ENCODE results near the gene OR52H1. TPM values are rescaled to one million over a fixed set of nuclear protein-coding genes. Genes with fewer than 3 reads are reported as not detected.
A peak's percentile ranks its signal among the peaks of the same experiment; 100 is the strongest.
"Not testable (repeated sequence)": the region's sequence is repeated elsewhere in the genome, so short reads cannot be mapped to it uniquely, and the experiment has no call there.

Gene OR52H1
- total RNA-seq, result not detected

DNA sequence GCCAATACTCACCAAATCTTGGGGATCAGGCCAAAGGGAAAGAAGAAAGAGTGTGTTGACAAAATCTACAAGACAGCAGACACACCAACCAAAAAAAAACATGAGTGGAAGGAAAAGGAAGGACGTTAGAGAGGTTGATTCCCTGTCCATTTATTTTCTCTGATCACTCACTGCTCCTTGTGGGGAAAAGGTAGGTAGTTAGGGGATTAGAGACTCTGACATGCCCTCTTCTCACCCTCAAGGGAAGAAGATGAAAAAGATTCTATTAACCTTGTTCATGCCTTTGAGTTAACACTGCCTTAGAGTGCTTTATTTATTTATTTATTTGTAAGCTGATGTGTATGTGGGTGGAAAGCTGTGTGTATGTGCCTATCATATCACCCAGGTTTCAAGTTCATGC lies at the start of gene OR52H1:
Gene OR52H1 (minus strand): TSS at position 101 of the 400 bp plus-strand sequence. CDS start 3,035 bp downstream, outside the sequence.
- no peak for DNase-seq (ENCODE audit: low spot score in 2 of 2)
- 39 to 40% methylated on average over 1 of the region's 1 CpG for WGBS, 2 donors
- TF ChIP-seq POLR2A (IDR thresholded peaks at IDR 0.05), result no peak
- intact Hi-C loops (cut with DNase I; ENCODE audit: low total_unique reads), result no loop called here
- H3K4me3 ChIP-seq (ENCODE audit: low read depth, poor library complexity, severe bottlenecking), result no peak within 1 kb of the TSS

DNA sequence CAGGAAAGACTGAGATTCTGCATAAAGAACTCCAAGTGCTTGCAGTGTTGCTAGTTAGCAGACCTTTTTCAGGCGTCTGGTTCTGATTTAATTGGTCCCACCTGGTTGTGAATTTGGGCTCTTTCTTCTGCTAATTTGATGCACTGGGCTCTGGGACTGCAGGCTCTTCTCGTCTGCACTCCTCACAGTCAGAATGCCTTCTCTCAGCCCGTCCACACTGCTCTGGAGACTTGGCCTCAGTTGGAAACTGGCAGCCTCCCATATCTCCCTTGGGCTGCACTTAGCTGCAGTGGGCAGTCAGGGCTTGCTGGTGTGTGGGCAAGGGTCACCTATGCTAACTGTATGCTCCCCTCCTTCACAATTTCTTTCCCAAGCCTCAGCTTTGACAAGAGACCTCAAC lies 49.6 kb upstream of the OR52H1 start:
- H3K4me3 ChIP-seq (ENCODE audit: low read depth, poor library complexity, severe bottlenecking), result no peak overlapping the region
- intact Hi-C loops (cut with DNase I; ENCODE audit: low total_unique reads), result no loop called here
- TF ChIP-seq POLR2A (IDR thresholded peaks at IDR 0.05), result no peak
- TF ChIP-seq, protein P1, sequence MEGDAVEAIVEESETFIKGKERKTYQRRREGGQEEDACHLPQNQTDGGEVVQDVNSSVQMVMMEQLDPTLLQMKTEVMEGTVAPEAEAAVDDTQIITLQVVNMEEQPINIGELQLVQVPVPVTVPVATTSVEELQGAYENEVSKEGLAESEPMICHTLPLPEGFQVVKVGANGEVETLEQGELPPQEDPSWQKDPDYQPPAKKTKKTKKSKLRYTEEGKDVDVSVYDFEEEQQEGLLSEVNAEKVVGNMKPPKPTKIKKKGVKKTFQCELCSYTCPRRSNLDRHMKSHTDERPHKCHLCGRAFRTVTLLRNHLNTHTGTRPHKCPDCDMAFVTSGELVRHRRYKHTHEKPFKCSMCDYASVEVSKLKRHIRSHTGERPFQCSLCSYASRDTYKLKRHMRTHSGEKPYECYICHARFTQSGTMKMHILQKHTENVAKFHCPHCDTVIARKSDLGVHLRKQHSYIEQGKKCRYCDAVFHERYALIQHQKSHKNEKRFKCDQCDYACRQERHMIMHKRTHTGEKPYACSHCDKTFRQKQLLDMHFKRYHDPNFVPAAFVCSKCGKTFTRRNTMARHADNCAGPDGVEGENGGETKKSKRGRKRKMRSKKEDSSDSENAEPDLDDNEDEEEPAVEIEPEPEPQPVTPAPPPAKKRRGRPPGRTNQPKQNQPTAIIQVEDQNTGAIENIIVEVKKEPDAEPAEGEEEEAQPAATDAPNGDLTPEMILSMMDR (IDR thresholded peaks at IDR 0.05), result no peak
- DNase-seq (ENCODE audit: low spot score in 2 of 2), result peak in 1 of 2 donors; percentile 72
- WGBS, 2 donors, result 52 to 58% methylated on average over 3 of the region's 3 CpGs

DNA sequence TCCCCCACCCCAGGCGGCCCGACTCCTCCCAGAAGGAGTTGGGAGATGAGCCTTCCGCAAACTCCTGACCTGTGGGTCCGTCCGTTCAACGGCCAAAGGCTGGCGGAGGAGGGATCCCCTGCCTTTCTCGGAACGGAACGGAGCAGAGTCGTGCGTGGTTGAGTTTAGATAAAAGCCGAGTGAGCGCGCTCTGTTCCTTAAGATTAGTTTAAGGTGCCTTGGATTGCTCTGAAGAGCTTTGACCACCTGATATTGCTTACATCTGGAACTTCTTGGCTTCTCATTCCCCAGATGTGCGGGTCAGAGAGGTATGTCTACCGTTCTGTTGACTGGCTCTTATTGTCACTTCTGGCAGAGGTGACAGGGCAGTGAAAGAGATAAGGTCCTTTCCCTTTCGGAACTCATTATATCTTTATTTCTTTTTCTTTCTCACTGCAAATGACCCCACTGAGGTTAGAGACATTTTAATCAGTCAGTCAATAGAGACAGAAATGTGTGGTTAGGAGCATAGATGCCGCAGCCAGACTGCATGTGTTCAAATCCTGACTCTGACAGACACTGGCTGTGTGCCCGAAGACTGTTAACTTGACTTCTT lies 48.4 kb upstream of the OR52H1 start, which contains the start of gene TRIM6:
Gene TRIM6 (plus strand): TSS at position 31 of the 595 bp plus-strand sequence. CDS start 261 bp downstream, at position 292.
- 6% methylated on average over 19 to 20 of the region's 20 CpGs for WGBS, 2 donors
- intact Hi-C loops (cut with DNase I; ENCODE audit: low total_unique reads), result no loop called here
- no peak for TF ChIP-seq POLR2A (IDR thresholded peaks at IDR 0.05)
- TF ChIP-seq, protein P1 (IDR thresholded peaks at IDR 0.05), result no peak
- no peak within 1 kb of the TSS for H3K4me3 ChIP-seq (ENCODE audit: low read depth, poor library complexity, severe bottlenecking)
- peak in 1 of 2 donors; percentile 87 for DNase-seq (ENCODE audit: low spot score in 2 of 2)

DNA sequence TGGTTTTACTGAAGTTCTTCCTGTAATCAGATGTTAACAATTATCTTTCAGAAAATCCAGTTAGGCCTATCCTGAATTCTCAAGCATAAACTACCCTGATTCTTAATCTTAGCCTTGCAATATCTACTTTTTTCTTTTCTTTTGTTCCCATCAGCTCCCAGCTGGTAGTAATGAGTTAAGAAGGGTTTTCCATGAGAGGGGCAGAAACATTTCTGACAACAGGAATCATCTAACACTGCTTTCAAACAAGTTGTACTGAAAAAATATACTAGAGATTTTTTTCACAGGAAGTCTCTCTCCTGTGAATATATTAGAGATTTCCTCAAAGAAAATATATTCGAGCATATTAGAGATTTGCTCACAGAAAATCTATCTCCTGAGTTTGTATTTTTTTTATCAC lies 44.8 kb upstream of the OR52H1 start:
- DNase-seq (ENCODE audit: low spot score in 2 of 2), result no peak
- TF ChIP-seq POLR2A (IDR thresholded peaks at IDR 0.05), result no peak
- TF ChIP-seq, protein P1 (IDR thresholded peaks at IDR 0.05), result no peak
- WGBS, 2 donors, result 51 to 59% methylated on average over 1 of the region's 1 CpG
- no peak overlapping the region for H3K4me3 ChIP-seq (ENCODE audit: low read depth, poor library complexity, severe bottlenecking)
- intact Hi-C loops (cut with DNase I; ENCODE audit: low total_unique reads), result no loop called here

DNA sequence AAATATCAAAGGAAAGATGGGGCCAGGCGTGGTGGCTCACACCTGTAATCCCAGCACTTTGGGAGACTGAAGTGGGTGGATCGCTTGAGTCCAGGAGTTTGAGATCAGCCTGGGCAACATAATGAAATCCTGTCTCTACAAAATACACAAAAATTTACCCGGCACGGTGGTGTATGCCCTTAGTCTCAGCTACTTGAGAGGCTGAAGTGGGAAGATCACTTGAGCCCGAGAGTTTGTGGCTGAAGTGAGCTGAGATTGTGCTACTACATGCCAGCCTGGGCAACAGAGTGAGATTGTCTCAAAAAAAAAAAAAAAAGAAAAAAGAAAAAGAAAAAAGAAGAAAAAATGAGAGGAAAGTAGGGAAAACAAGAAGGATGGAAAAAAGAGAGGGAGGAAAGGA lies 44.3 kb upstream of the OR52H1 start:
- no peak overlapping the region for H3K4me3 ChIP-seq (ENCODE audit: low read depth, poor library complexity, severe bottlenecking)
- DNase-seq (ENCODE audit: low spot score in 2 of 2), result peak in 1 of 2 donors; percentile 50
- no peak for TF ChIP-seq POLR2A (IDR thresholded peaks at IDR 0.05)
- TF ChIP-seq, protein P1 (IDR thresholded peaks at IDR 0.05), result no peak
- 81 to 89% methylated on average over 5 of the region's 5 CpGs for WGBS, 2 donors
- intact Hi-C loops (cut with DNase I; ENCODE audit: low total_unique reads), result no loop called here

DNA sequence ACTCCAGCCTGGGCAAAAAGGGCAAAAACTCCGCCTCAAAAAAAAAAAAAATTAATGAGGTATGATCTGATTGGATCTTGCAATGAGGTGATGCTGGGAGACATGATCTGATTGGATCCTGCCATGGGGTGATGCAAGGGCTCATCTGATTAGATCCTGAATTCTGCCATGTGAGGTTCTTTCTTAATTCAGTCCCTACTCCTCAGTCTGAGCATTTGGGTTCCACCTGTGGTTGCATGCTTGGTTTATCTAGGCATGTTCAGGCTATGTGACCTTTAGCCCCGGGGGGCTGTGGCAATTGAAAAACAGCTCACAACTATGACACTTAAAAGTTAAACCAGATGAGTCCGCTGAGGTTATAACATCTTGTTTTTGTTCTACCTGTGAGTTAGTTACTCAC lies 43.3 kb upstream of the OR52H1 start:
- DNase-seq (ENCODE audit: low spot score in 2 of 2), result no peak
- intact Hi-C loops (cut with DNase I; ENCODE audit: low total_unique reads), result no loop called here
- 49 to 85% methylated on average over 3 of the region's 3 CpGs for WGBS, 2 donors
- no peak overlapping the region for H3K4me3 ChIP-seq (ENCODE audit: low read depth, poor library complexity, severe bottlenecking)
- TF ChIP-seq, protein P1 (IDR thresholded peaks at IDR 0.05), result no peak
- no peak for TF ChIP-seq POLR2A (IDR thresholded peaks at IDR 0.05)

DNA sequence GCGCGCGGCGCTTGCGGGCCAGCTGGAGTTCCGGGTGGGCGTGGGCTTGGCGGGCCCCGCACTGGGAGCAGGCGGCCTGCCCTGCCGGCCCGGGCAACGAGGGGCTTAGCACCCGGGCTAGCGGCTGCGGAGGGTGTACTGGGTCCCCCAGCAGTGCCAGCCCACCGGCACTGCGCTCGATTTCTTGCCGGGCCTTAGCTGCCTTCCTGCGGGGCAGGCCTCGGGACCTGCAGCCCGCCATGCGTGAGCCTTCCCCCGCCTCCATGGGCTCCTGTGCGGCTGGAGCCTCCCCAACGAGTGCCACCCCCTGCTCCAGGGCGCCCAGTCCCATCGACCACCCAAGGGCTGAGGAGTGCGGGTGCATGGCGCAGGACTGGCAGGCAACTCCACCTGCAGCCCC lies 41.6 kb upstream of the OR52H1 start:
- DNase-seq (ENCODE audit: low spot score in 2 of 2); H3K4me3 ChIP-seq (ENCODE audit: low read depth, poor library complexity, severe bottlenecking); intact Hi-C loops (cut with DNase I; ENCODE audit: low total_unique reads): not testable (repeated sequence)
- WGBS, 2 donors, result 92 to 96% methylated on average over 20 to 30 of the region's 31 CpGs

DNA sequence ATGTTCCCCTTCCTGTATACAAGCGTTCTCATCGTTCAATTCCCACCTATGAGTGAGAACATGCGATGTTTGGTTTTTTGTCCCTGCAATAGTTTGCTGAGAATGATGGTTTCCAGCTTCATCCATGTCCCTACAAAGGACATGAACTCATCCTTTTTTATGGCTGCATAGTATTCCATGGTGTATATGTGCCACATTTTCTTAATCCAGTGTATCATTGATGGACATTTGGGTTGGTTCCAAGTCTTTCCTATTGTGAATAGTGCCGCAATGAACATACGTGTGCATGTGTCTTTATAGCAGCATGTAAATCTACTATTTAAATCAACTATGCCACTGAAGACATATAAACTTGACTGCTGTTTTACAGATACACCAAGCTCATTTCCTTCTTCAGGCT lies 36.1 kb upstream of the OR52H1 start:
- DNase-seq (ENCODE audit: low spot score in 2 of 2); intact Hi-C loops (cut with DNase I; ENCODE audit: low total_unique reads); H3K4me3 ChIP-seq (ENCODE audit: low read depth, poor library complexity, severe bottlenecking): not testable (repeated sequence)
- WGBS, 2 donors, result 73 to 89% methylated on average over 5 of the region's 5 CpGs

Data from lower leg skin (tissue), 4 donors.